Measurements from ENCODE around the gene AGAP2. TPM values are rescaled to one million over a fixed set of nuclear protein-coding genes. Genes with fewer than 3 reads are reported as not detected.

Gene AGAP2
- 0.29 TPM in 2 replicates for total RNA-seq
- long read RNA-seq = 0 reads

DNA sequence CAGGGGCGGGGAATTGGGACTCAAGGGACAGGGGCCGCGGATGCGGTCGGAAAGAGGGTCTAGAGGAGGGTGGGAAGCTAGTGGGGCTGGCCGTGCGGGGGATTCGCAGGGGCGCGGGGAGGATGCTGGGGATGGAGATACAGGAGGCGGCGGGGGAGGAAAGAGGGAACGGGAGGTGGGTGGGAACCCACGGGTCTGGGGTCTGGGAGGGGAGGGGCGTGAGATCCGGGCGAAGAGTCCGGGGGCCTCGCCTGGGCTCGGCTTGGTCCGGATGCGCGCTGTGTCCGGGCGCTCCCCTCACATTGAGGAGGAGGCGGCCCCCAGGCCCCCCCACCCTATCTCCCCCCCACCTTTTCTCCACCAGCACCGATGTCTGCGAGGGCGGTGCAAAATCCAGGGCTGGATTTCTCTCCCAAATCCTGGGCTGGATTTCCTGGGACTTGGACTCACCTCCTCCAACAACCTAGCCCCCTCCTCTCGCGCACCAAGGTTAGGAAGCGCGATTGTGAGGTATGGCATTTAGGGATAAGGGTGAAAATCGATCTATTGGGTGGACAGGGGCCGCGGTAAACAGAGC is at the start of gene AGAP2:
AGAP2 (minus strand) TSS at position 82 of the 577 bp plus-strand sequence. CDS start 496 bp downstream, outside the sequence.
- peaks cover 75% of the 10 kb centered on the region for H3K27me3 Mint-ChIP-seq

DNA sequence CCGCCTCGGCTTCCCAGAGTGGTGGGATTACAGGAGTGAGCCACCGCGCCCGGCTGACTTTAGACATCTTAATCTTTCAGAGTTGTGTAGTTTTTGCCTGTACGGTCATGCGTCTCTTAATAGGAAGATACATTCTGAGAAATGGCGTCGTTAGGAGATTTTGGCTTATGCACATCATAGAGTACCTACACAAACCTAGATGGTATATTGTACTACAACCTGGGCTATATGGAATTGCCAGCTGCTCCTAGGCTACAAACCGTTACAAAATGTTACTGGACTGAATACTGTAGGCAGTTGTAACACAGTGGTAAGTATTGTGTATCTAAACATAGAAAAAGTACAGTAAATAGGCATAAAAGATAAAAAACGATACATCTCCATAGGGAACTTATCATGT is 45.3 kb upstream of the AGAP2 start:
- peak overlapping the region; percentile 24 for H3K27ac Mint-ChIP-seq
- peaks cover 12% of the 10 kb centered on the region for H3K4me1 Mint-ChIP-seq (ENCODE audit: low read depth)
- no peak for DNase-seq (ENCODE audit: low spot score, unreplicated experiment)
- H3K9me3 Mint-ChIP-seq (ENCODE audit: low read depth) = no peaks in the 10 kb centered on the region
- peaks cover 13% of the 10 kb centered on the region for H3K36me3 Mint-ChIP-seq (ENCODE audit: insufficient read depth)
- TF ChIP-seq, protein P1, sequence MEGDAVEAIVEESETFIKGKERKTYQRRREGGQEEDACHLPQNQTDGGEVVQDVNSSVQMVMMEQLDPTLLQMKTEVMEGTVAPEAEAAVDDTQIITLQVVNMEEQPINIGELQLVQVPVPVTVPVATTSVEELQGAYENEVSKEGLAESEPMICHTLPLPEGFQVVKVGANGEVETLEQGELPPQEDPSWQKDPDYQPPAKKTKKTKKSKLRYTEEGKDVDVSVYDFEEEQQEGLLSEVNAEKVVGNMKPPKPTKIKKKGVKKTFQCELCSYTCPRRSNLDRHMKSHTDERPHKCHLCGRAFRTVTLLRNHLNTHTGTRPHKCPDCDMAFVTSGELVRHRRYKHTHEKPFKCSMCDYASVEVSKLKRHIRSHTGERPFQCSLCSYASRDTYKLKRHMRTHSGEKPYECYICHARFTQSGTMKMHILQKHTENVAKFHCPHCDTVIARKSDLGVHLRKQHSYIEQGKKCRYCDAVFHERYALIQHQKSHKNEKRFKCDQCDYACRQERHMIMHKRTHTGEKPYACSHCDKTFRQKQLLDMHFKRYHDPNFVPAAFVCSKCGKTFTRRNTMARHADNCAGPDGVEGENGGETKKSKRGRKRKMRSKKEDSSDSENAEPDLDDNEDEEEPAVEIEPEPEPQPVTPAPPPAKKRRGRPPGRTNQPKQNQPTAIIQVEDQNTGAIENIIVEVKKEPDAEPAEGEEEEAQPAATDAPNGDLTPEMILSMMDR (IDR thresholded peaks at IDR 0.05; ENCODE audit: unreplicated experiment) = no peak
- peak overlapping the region; percentile 66 for H3K4me3 Mint-ChIP-seq (ENCODE audit: low read depth)
- no peaks in the 10 kb centered on the region for H3K27me3 Mint-ChIP-seq

More for the DNA sequence above, at the start of gene AGAP2:
- TF ChIP-seq, protein P1 (IDR thresholded peaks at IDR 0.05; ENCODE audit: unreplicated experiment) = no peak
- Mint-ChIP-seq H3K27ac (no peak within 1 kb of the TSS), H3K4me1 (ENCODE audit: low read depth) (peaks cover 21% of the 10 kb centered on the region), H3K9me3 (ENCODE audit: low read depth) (no peaks in the 10 kb centered on the region), H3K4me3 (ENCODE audit: low read depth) (peak within 1 kb of the TSS; percentile 65), H3K36me3 (ENCODE audit: insufficient read depth) (no peaks in the 10 kb centered on the region)
- no peak for DNase-seq (ENCODE audit: low spot score, unreplicated experiment)

DNA sequence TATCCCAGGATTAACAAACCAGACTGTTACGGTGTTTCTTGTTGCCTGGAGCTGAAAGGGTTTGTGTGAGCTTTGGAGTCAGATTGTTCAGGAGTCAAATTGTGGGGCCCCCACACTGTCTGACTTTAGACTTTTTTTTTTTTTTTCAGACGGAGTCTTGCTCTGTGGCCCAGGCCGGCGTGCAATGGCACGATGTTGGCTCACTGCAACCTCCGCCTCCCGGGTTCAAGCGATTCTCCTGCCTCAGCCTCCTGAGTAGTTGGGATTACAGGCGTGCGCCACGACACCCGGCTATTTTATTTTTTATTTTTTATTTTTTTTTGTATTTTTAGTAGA is 44.9 kb upstream of the AGAP2 start:
- no peak for DNase-seq (ENCODE audit: low spot score, unreplicated experiment)

GRCh38 chr12:57782608-57783465 is 44.3 kb upstream of the AGAP2 start, which contains the start of gene TSFM:
Gene TSFM, plus strand, starts transcription at chr12:57782787. Its CDS starts 15 bp downstream, at chr12:57782802.
- DNase-seq (ENCODE audit: low spot score, unreplicated experiment) = peak; percentile 93
- H3K36me3 Mint-ChIP-seq (ENCODE audit: insufficient read depth) = peaks cover 11% of the 10 kb centered on the region

More for the DNA sequence above, 44.9 kb upstream of the AGAP2 start:
- H3K27ac Mint-ChIP-seq = no peak overlapping the region
- peaks cover 12% of the 10 kb centered on the region for H3K4me1 Mint-ChIP-seq (ENCODE audit: low read depth)
- TF ChIP-seq, protein P1 (IDR thresholded peaks at IDR 0.05; ENCODE audit: unreplicated experiment) = no peak
- H3K4me3 Mint-ChIP-seq (ENCODE audit: low read depth) = peak overlapping the region; percentile 100
- no peaks in the 10 kb centered on the region for H3K9me3 Mint-ChIP-seq (ENCODE audit: low read depth)
- H3K36me3 Mint-ChIP-seq (ENCODE audit: insufficient read depth) = peaks cover 12% of the 10 kb centered on the region
- no peaks in the 10 kb centered on the region for H3K27me3 Mint-ChIP-seq

DNA sequence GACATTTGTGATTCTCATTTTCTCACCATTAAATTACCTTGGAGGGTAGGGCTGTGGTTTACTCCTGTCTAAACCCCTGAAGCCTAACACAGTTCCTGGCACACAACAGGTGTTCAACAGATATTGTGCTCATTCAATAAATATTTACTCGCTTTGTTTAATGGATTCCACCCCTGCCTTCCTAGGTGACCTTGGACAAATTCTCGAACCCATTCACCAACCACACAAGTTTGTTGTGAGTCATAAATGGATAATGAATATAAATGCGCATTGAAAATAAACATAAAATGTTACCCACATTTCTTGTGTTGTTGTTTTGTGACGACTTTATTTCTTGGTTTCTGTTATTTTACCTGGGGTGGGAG is 43.7 kb upstream of the AGAP2 start:
- Mint-ChIP-seq H3K4me1 (ENCODE audit: low read depth) (peaks cover 12% of the 10 kb centered on the region), H3K27ac (peak overlapping the region; percentile 96), H3K27me3 (no peaks in the 10 kb centered on the region), H3K36me3 (ENCODE audit: insufficient read depth) (peaks cover 9% of the 10 kb centered on the region), H3K4me3 (ENCODE audit: low read depth) (peak overlapping the region; percentile 100), H3K9me3 (ENCODE audit: low read depth) (no peaks in the 10 kb centered on the region)
- TF ChIP-seq, protein P1 (IDR thresholded peaks at IDR 0.05; ENCODE audit: unreplicated experiment) = no peak
- DNase-seq (ENCODE audit: low spot score, unreplicated experiment) = no peak

More at GRCh38 chr12:57782608-57783465, 44.3 kb upstream of the AGAP2 start, which contains the start of gene TSFM:
- no peaks in the 10 kb centered on the region for H3K27me3 Mint-ChIP-seq
- H3K27ac Mint-ChIP-seq = peak within 1 kb of the TSS; percentile 96
- TF ChIP-seq, protein P1 (IDR thresholded peaks at IDR 0.05; ENCODE audit: unreplicated experiment) = peak; percentile 99
- peaks cover 12% of the 10 kb centered on the region for H3K4me1 Mint-ChIP-seq (ENCODE audit: low read depth)
- no peaks in the 10 kb centered on the region for H3K9me3 Mint-ChIP-seq (ENCODE audit: low read depth)
- H3K4me3 Mint-ChIP-seq (ENCODE audit: low read depth) = peak within 1 kb of the TSS; percentile 100

Measured in progenitor cell of endocrine pancreas (in vitro differentiated cells).